HEK293T (cell line): ENCODE measurements around the gene PRICKLE1.

Source experiments
- FOXK2 ChIP-seq: fragments of 450-650 bp; IDR thresholded peaks from 2 replicates; pipeline ENCODE4 v1.6.1; 2016; ENCODE audit warnings: mild to moderate bottlenecking
- FOXM1 ChIP-seq: fragments of 450-650 bp; IDR thresholded peaks from 2 replicates; pipeline ENCODE4 v1.6.1; 2017; ENCODE audit warnings: mild to moderate bottlenecking, borderline replicate concordance
- SP1 ChIP-seq: fragments of 450-650 bp; IDR thresholded peaks from 2 replicates; pipeline ENCODE4 v1.6.1; 2017
- ZNF384 ChIP-seq: fragments of 450-650 bp; IDR thresholded peaks from 2 replicates; pipeline ENCODE4 v1.6.1; 2016

DNA sequence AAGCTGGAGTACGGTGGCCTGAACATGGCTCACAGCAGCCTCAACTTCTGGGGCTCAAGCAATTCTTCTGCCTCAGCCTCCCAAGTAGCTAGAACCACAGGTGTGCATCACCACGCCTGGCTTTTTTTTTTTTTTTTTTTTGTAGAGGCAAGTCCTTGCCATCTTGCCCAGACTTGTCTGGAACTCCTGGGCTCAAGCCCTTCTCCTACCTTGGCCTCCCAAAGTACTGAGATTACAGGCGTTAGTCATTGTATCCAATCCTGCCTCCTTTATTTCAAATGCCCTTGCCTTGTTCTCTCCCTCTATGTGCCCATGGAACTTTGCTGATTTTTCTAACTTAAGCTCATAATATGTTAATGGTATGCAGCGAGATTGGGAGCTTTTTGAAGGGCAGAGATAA lies 49.2 kb upstream of the PRICKLE1 start:
- TF ChIP-seq SP1: no peak
- no peak for TF ChIP-seq FOXK2
- no peak for TF ChIP-seq ZNF384
- no peak for TF ChIP-seq FOXM1
